Thymus (tissue), 11 donors: ENCODE results near the gene SUN1. TPM values are rescaled to one million over a fixed set of nuclear protein-coding genes. Genes with fewer than 3 reads are reported as not detected.
A peak's percentile ranks its signal among the peaks of the same experiment; 100 is the strongest.

Experiments
- DNase-seq, 9 donors: peaks; one replicate each; pipeline ENCODE4 v3.0.0-alpha.2; 2013; ENCODE audit warnings: low spot score in 9 of 9, low read depth in 6 of 9, missing footprints in 1 of 9
- H3K27ac ChIP-seq, 2 donors: one replicate each; pipeline ENCODE4 v1.5.1; 2013; ENCODE audit warnings: control low read depth in 1 of 2, low read depth in 1 of 2, low read length in 1 of 2, mild to moderate bottlenecking in 1 of 2, moderate library complexity in 1 of 2
- H3K27me3 ChIP-seq, 2 donors: one replicate each; pipeline ENCODE4 v1.5.1; 2013; ENCODE audit warnings: low read length in 1 of 2; ENCODE audit not compliant: control insufficient read depth in 2 of 2, insufficient read depth in 1 of 2
- H3K36me3 ChIP-seq, 2 donors: one replicate each; pipeline ENCODE4 v1.5.1; 2013; ENCODE audit warnings: low read length in 1 of 2, mild to moderate bottlenecking in 1 of 2, moderate library complexity in 1 of 2; ENCODE audit not compliant: control insufficient read depth in 2 of 2, insufficient read depth in 2 of 2
- H3K4me1 ChIP-seq, 2 donors: one replicate each; pipeline ENCODE4 v1.5.1; 2013; ENCODE audit warnings: low read length in 2 of 2; ENCODE audit not compliant: control insufficient read depth in 2 of 2, insufficient read depth in 2 of 2
- H3K4me3 ChIP-seq, 2 donors: one replicate each; pipeline ENCODE4 v1.5.1; 2013; ENCODE audit warnings: low read length in 2 of 2, control low read depth in 1 of 2, mild to moderate bottlenecking in 1 of 2
- H3K9me3 ChIP-seq, 2 donors: one replicate each; pipeline ENCODE4 v1.5.1; 2013; ENCODE audit warnings: low read length in 1 of 2, mild to moderate bottlenecking in 1 of 2; ENCODE audit not compliant: control insufficient read depth in 2 of 2, insufficient read depth in 1 of 2
- WGBS: extraction: QIAGEN DNeasy Blood & Tissue Kit; methylation state at CpG from one replicate; pipeline ENCODE4 v1.1.7; 2013; 5-methylcytosine and 5-hydroxymethylcytosine counted together
- polyA plus RNA-seq: library from polyadenylated mRNA; stranded (reverse); fragments of 200-250 nt; gene quantifications from one replicate; pipeline ENCODE4 v1.2.3, GENCODE V29; 2013
- total RNA-seq: library from RNA; stranded (reverse); fragments of 120-200 nt; gene quantifications from one replicate; pipeline ENCODE4 v1.2.4, GENCODE V29; 2013
- donor health status: healthy.

The SUN1 gene
- total and polyA plus RNA-seq, 2 donors, result 38.4 to 95.4 TPM

- Histone ChIP-seq H3K4me3 (no peak overlapping the region), H3K27me3 (peaks cover 0 to under 1% of the 10 kb centered on the region in 2 donors), H3K27ac (no peak overlapping the region), H3K36me3 (peaks cover 27 to 43% of the 10 kb centered on the region in 2 donors), H3K9me3 (no peaks in the 10 kb centered on the region), H3K4me1 (peaks cover 0 to 5% of the 10 kb centered on the region in 2 donors)
- DNase-seq, result no peak
- WGBS, result 94% methylated on average over 54 of the region's 54 CpGs
Measured at GRCh38 chr7:898855-899681, 66.8 kb downstream of the SUN1 start.

- Histone ChIP-seq H3K9me3 (no peaks in the 10 kb centered on the region), H3K36me3 (peaks cover 23 to 36% of the 10 kb centered on the region in 2 donors), H3K27ac (peak overlapping the region in 1 of 2 donors; percentile 10), H3K4me3 (no peak overlapping the region), H3K4me1 (peaks cover 0 to 5% of the 10 kb centered on the region in 2 donors), H3K27me3 (peaks cover 0 to 7% of the 10 kb centered on the region in 2 donors)
- 98% methylated on average over 16 of the region's 16 CpGs for WGBS
- no peak for DNase-seq
Measured at GRCh38 chr7:899806-900205, 67.5 kb downstream of the SUN1 start.

GRCh38 chr7:900331-901040 lies 68.2 kb downstream of the SUN1 start:
- H3K27me3 ChIP-seq, result peaks cover 0 to 11% of the 10 kb centered on the region in 2 donors
- no peak overlapping the region for H3K4me3 ChIP-seq
- peaks cover 17 to 29% of the 10 kb centered on the region in 2 donors for H3K36me3 ChIP-seq
- no peaks in the 10 kb centered on the region for H3K9me3 ChIP-seq
- H3K4me1 ChIP-seq, result peaks cover 0 to 5% of the 10 kb centered on the region in 2 donors
- H3K27ac ChIP-seq, result no peak overlapping the region
- DNase-seq, result no peak
- WGBS, result 89% methylated on average over 26 of the region's 26 CpGs

- H3K27me3 ChIP-seq, result peaks cover 0 to 11% of the 10 kb centered on the region in 2 donors
- H3K9me3 ChIP-seq, result no peaks in the 10 kb centered on the region
- H3K36me3 ChIP-seq, result peaks cover 11 to 24% of the 10 kb centered on the region in 2 donors
- no peak overlapping the region for H3K4me3 ChIP-seq
- peaks cover 0 to 5% of the 10 kb centered on the region in 2 donors for H3K4me1 ChIP-seq
- 93% methylated on average over 8 of the region's 8 CpGs for WGBS
- DNase-seq, result no peak
- no peak overlapping the region for H3K27ac ChIP-seq
Measured at GRCh38 chr7:901041-901387, 68.7 kb downstream of the SUN1 start.

- 44% methylated on average over 24 of the region's 24 CpGs for WGBS
Measured at GRCh38 chr7:901388-902154, 69.3 kb downstream of the SUN1 start.

GRCh38 chr7:902996-903395 lies 70.7 kb downstream of the SUN1 start:
- Histone ChIP-seq H3K27me3 (peaks cover 2 to 16% of the 10 kb centered on the region in 2 donors), H3K9me3 (no peaks in the 10 kb centered on the region), H3K4me3 (no peak overlapping the region), H3K27ac (no peak overlapping the region), H3K4me1 (peaks cover 0 to 5% of the 10 kb centered on the region in 2 donors), H3K36me3 (peaks cover 0 to 4% of the 10 kb centered on the region in 2 donors)
- DNase-seq, result no peak
- 97% methylated on average over 22 of the region's 22 CpGs for WGBS

More at GRCh38 chr7:901388-902154, 69.3 kb downstream of the SUN1 start:
- Histone ChIP-seq H3K36me3 (peaks cover 6 to 18% of the 10 kb centered on the region in 2 donors), H3K4me3 (no peak overlapping the region), H3K27me3 (peaks cover 0 to 11% of the 10 kb centered on the region in 2 donors), H3K27ac (no peak overlapping the region), H3K9me3 (no peaks in the 10 kb centered on the region), H3K4me1 (peaks cover 0 to 5% of the 10 kb centered on the region in 2 donors)
- peak in 1 of 9 donors; percentile 33 for DNase-seq

GRCh38 chr7:903921-904755 lies 71.9 kb downstream of the SUN1 start:
- H3K4me3 ChIP-seq, result no peak overlapping the region
- no peak overlapping the region for H3K27ac ChIP-seq
- H3K9me3 ChIP-seq, result no peaks in the 10 kb centered on the region
- peaks cover 0 to 5% of the 10 kb centered on the region in 2 donors for H3K4me1 ChIP-seq
- DNase-seq, result no peak
- WGBS, result 90% methylated on average over 37 of the region's 37 CpGs
- peaks cover 8 to 26% of the 10 kb centered on the region in 2 donors for H3K27me3 ChIP-seq
- no peaks in the 10 kb centered on the region for H3K36me3 ChIP-seq

- Histone ChIP-seq H3K36me3 (no peaks in the 10 kb centered on the region), H3K4me1 (peaks cover 0 to 5% of the 10 kb centered on the region in 2 donors), H3K9me3 (no peaks in the 10 kb centered on the region), H3K27me3 (peaks cover 14 to 33% of the 10 kb centered on the region in 2 donors), H3K27ac (no peak overlapping the region), H3K4me3 (no peak overlapping the region)
- 89% methylated on average over 20 of the region's 20 CpGs for WGBS
- DNase-seq, result no peak
Measured at GRCh38 chr7:904847-905246, 72.6 kb downstream of the SUN1 start.
